Ascending aorta (tissue), 2 donors: ENCODE data around the gene DLG1. TPM values are rescaled to one million over a fixed set of nuclear protein-coding genes. Genes with fewer than 3 reads are reported as not detected.

Source experiments
- DNase-seq, 2 donors: peaks; one replicate each; pipeline ENCODE4 v3.0.0-alpha.2; 2019; ENCODE audit warnings: low spot score in 2 of 2
- H3K27ac ChIP-seq, 2 donors: fragments of 200-600 bp; sonication (generic); one replicate each; pipeline ENCODE4 v1.5.1; 2016 to 2017; ENCODE audit warnings: mild to moderate bottlenecking in 1 of 2
- H3K27me3 ChIP-seq: fragments of 200-600 bp; sonication (generic); one replicate; pipeline ENCODE4 v1.5.1; 2017
- H3K36me3 ChIP-seq, 2 donors: fragments of 200-600 bp; sonication (generic); one replicate each; pipeline ENCODE4 v1.5.1; 2016
- H3K4me1 ChIP-seq, 2 donors: fragments of 200-600 bp; sonication (generic); one replicate each; pipeline ENCODE4 v1.5.1; 2016 to 2017; ENCODE audit warnings: mild to moderate bottlenecking in 1 of 2
- H3K4me3 ChIP-seq, 2 donors: fragments of 200-600 bp; sonication (generic); one replicate each; pipeline ENCODE4 v1.5.1; 2016 to 2017; ENCODE audit warnings: mild to moderate bottlenecking in 1 of 2
- H3K9me3 ChIP-seq, 2 donors: fragments of 200-600 bp; sonication (generic); one replicate each; pipeline ENCODE4 v1.5.1; 2016
- CTCF ChIP-seq, 3 experiments: fragments of 200-600 bp in 2 of 3; fragments of 450-650 bp in 1 of 3; sonication (generic) in 2 of 3; IDR thresholded peaks; one replicate each; pipeline ENCODE4 v1.5.1; 2016 to 2019; ENCODE audit warnings: antibody characterized with exemption in 3 of 3, mild to moderate bottlenecking in 1 of 3, moderate library complexity in 1 of 3
- intact Hi-C: fragments of 100-400 bp; cut with DNase I; formaldehyde crosslinking; loops from one replicate; pipeline ENCODE4 v1.15.1; 2023
- total RNA-seq: library from RNA; depleted of rRNA; stranded (reverse); fragments of >200 nt; gene quantifications from one replicate; pipeline ENCODE4 v1.1.0, GENCODE V29; 2016

The DLG1 gene
- total RNA-seq, 1 donor from 2014 or later: 31.0 TPM

DNA sequence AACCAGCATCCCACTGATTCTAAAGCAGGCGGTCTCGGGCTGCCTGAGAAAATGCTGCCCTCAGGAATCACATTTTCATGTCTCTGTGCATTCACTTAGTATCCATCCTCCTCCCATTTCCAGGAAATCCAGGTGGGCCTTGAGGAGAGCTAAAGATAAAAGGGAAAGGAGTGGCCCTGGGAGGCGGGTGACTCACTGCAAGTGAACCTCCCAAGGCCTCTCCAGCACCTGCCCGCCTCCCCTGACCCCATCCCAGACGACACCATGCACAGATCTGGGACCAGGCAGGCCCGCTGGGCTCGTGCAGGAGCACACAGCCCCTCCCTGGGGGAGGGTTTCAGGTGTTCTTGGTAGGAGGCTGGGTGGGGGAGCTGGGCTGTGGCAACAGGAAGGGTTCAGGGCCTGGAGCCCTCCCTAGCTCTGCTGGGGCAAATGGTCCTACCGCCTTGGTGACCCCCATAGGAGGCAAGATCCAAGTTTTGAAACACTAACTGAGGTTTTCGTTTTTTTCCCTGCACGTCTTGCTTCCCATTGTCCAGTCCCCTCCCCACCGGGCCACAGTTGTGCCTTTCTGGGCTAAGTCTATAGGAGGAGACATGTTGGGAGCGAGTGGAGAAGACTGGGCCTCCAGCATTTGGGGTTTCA is 291.0 kb downstream of the DLG1 start:
- DNase-seq: no peak
- Histone ChIP-seq H3K27me3 (no peaks in the 10 kb centered on the region), H3K9me3 (no peaks in the 10 kb centered on the region), H3K4me1 (peaks cover 0 to 6% of the 10 kb centered on the region in 2 donors), H3K36me3 (no peaks in the 10 kb centered on the region), H3K4me3 (no peak overlapping the region), H3K27ac (no peak overlapping the region)
- TF ChIP-seq CTCF (IDR thresholded peaks at IDR 0.05): no peak
- intact Hi-C loops: no loop called here

GRCh38 chr3:197006860-197007259 is 291.6 kb downstream of the DLG1 start:
- intact Hi-C loops: no loop called here
- Histone ChIP-seq H3K27ac (no peak overlapping the region), H3K4me3 (no peak overlapping the region), H3K9me3 (no peaks in the 10 kb centered on the region), H3K4me1 (peaks cover 0 to 8% of the 10 kb centered on the region in 2 donors), H3K27me3 (no peaks in the 10 kb centered on the region), H3K36me3 (no peaks in the 10 kb centered on the region)
- DNase-seq: no peak
- no peak for TF ChIP-seq CTCF (IDR thresholded peaks at IDR 0.05)

DNA sequence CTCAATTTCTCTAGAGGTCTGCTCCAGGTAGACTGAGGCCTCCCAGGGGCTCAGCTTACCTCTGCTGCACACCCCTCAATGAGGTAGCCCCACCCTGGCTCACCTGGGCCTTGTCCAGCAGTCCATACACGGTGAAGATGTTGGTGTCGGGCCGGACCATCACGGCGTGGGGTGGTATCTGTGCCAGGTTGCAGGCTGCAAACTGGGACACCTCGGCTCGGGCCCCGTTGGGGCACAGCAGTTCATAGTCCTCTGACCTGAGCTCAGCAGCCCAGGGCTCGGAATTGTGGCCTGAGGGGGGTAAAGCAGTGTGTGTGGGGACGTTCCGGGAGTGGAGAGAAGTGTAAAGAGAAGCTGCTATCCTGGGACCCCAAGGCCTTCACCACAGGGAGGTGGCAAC is 292.0 kb downstream of the DLG1 start:
- H3K27ac ChIP-seq: no peak overlapping the region
- DNase-seq: no peak
- intact Hi-C loops: no loop called here

GRCh38 chr3:197003461-197004385 is 294.7 kb downstream of the DLG1 start:
- H3K9me3 ChIP-seq: no peaks in the 10 kb centered on the region
- peak overlapping the region; percentile 75 to 77 for H3K4me3 ChIP-seq
- intact Hi-C loops: loop anchor here (2.0 kb wide), 2 partner anchors 25 to 183 kb away; partner anchors contain the start of gene MELTF
- DNase-seq: no peak
- TF ChIP-seq CTCF (IDR thresholded peaks at IDR 0.05): no peak
- H3K4me1 ChIP-seq: peaks cover 0 to 8% of the 10 kb centered on the region in 2 donors
- no peaks in the 10 kb centered on the region for H3K36me3 ChIP-seq
- H3K27me3 ChIP-seq: no peaks in the 10 kb centered on the region
- peak overlapping the region; percentile 51 to 90 for H3K27ac ChIP-seq

More for the DNA sequence above, 292.0 kb downstream of the DLG1 start:
- Histone ChIP-seq H3K4me3 (no peak overlapping the region), H3K9me3 (no peaks in the 10 kb centered on the region), H3K4me1 (peaks cover 0 to 8% of the 10 kb centered on the region in 2 donors), H3K27me3 (no peaks in the 10 kb centered on the region), H3K36me3 (no peaks in the 10 kb centered on the region)
- no peak for TF ChIP-seq CTCF (IDR thresholded peaks at IDR 0.05)

GRCh38 chr3:197002701-197003454 is 295.5 kb downstream of the DLG1 start:
- no peaks in the 10 kb centered on the region for H3K27me3 ChIP-seq
- no peaks in the 10 kb centered on the region for H3K36me3 ChIP-seq
- peak in 1 of 2 donors; percentile 82 for DNase-seq
- peak overlapping the region; percentile 75 to 77 for H3K4me3 ChIP-seq
- peak; percentile 55 to 86 (median 70) for TF ChIP-seq CTCF (IDR thresholded peaks at IDR 0.05)
- intact Hi-C loops: loop anchor here (2.0 kb wide), 2 partner anchors 26 to 184 kb away; partner anchors contain the start of gene MELTF
- peak overlapping the region; percentile 90 to 93 for H3K27ac ChIP-seq
- H3K4me1 ChIP-seq: peaks cover 0 to 8% of the 10 kb centered on the region in 2 donors
- no peaks in the 10 kb centered on the region for H3K9me3 ChIP-seq
